ENCODE data around the gene BLCAP.

The BLCAP gene

GRCh38 chr20:37560629-37561028 is 33.0 kb upstream of the BLCAP start:
- no CpG with 5 or more reads among the region's 4 CpGs for WGBS (ENCODE audit: extremely low coverage, insufficient coverage, low lambda C conversion rate)
- Histone ChIP-seq H3K79me1 (ENCODE audit: low read length) (no peaks in the 10 kb centered on the region), H3K36me3 (ENCODE audit: control insufficient read depth, insufficient read depth, low read length) (no peaks in the 10 kb centered on the region)

GRCh38 chr20:37559312-37560027 is 31.8 kb upstream of the BLCAP start:
- Histone ChIP-seq H3K4me1 (ENCODE audit: control insufficient read depth, low read depth, low read length) (no peaks in the 10 kb centered on the region), H3K56ac (ENCODE audit: low read length) (no peak overlapping the region), H4K8ac (ENCODE audit: low read depth, low read length) (no peak overlapping the region), H3K27me3 (ENCODE audit: insufficient read depth, low read length, poor library complexity) (no peaks in the 10 kb centered on the region), H3K27ac (ENCODE audit: low read depth, low read length) (no peak overlapping the region), H2BK5ac (ENCODE audit: low read length) (no peak overlapping the region), H3K4me3 (ENCODE audit: low read length) (no peak overlapping the region), H3K23ac (ENCODE audit: low read length) (no peak overlapping the region), H3K79me1 (ENCODE audit: low read length) (no peaks in the 10 kb centered on the region), H2AK5ac (ENCODE audit: low read length) (no peak overlapping the region), H2BK15ac (replicated peaks; ENCODE audit: low read depth) (no peak overlapping the region), H3K9ac (ENCODE audit: low read length) (no peak overlapping the region), H3K4ac (ENCODE audit: low read depth, low read length) (no peak overlapping the region), H4K5ac (ENCODE audit: low read length) (no peak overlapping the region), H3K4me2 (ENCODE audit: low read length) (no peak overlapping the region), H3K36me3 (ENCODE audit: control insufficient read depth, insufficient read depth, low read length) (no peaks in the 10 kb centered on the region), H3K79me2 (ENCODE audit: control insufficient read depth, insufficient read depth, low read length) (no peaks in the 10 kb centered on the region), H2BK120ac (ENCODE audit: low read depth, low read length) (no peak overlapping the region), H3K18ac (ENCODE audit: low read length) (no peak overlapping the region)
- WGBS (ENCODE audit: extremely low coverage, insufficient coverage, low lambda C conversion rate), result no CpG with 5 or more reads among the region's 11 CpGs
- DNase-seq, result no peak

More at GRCh38 chr20:37560629-37561028, 33.0 kb upstream of the BLCAP start:
- Histone ChIP-seq H3K18ac (ENCODE audit: low read length) (no peak overlapping the region), H2BK15ac (replicated peaks; ENCODE audit: low read depth) (no peak overlapping the region), H3K4me3 (ENCODE audit: low read length) (no peak overlapping the region), H4K5ac (ENCODE audit: low read length) (no peak overlapping the region), H3K9ac (ENCODE audit: low read length) (no peak overlapping the region), H3K4me1 (ENCODE audit: control insufficient read depth, low read depth, low read length) (no peaks in the 10 kb centered on the region), H2BK120ac (ENCODE audit: low read depth, low read length) (no peak overlapping the region), H3K4me2 (ENCODE audit: low read length) (no peak overlapping the region), H4K8ac (ENCODE audit: low read depth, low read length) (no peak overlapping the region), H3K4ac (ENCODE audit: low read depth, low read length) (no peak overlapping the region), H2BK5ac (ENCODE audit: low read length) (no peak overlapping the region), H3K56ac (ENCODE audit: low read length) (no peak overlapping the region), H3K23ac (ENCODE audit: low read length) (no peak overlapping the region), H3K79me2 (ENCODE audit: control insufficient read depth, insufficient read depth, low read length) (no peaks in the 10 kb centered on the region), H2AK5ac (ENCODE audit: low read length) (no peak overlapping the region), H3K27me3 (ENCODE audit: insufficient read depth, low read length, poor library complexity) (no peaks in the 10 kb centered on the region), H3K27ac (ENCODE audit: low read depth, low read length) (no peak overlapping the region)
- DNase-seq, result no peak

- H3K23ac ChIP-seq (ENCODE audit: low read length), result no peak overlapping the region
- no peaks in the 10 kb centered on the region for H3K4me1 ChIP-seq (ENCODE audit: control insufficient read depth, low read depth, low read length)
- H3K56ac ChIP-seq (ENCODE audit: low read length), result no peak overlapping the region
- no peak for DNase-seq
- H3K36me3 ChIP-seq (ENCODE audit: control insufficient read depth, insufficient read depth, low read length), result no peaks in the 10 kb centered on the region
- no CpG with 5 or more reads among the region's 4 CpGs for WGBS (ENCODE audit: extremely low coverage, insufficient coverage, low lambda C conversion rate)
- H2BK15ac ChIP-seq (replicated peaks; ENCODE audit: low read depth), result no peak overlapping the region
- H3K4me3 ChIP-seq (ENCODE audit: low read length), result no peak overlapping the region
- no peak overlapping the region for H3K18ac ChIP-seq (ENCODE audit: low read length)
- no peaks in the 10 kb centered on the region for H3K79me1 ChIP-seq (ENCODE audit: low read length)
- H2BK5ac ChIP-seq (ENCODE audit: low read length), result no peak overlapping the region
- H3K27ac ChIP-seq (ENCODE audit: low read depth, low read length), result no peak overlapping the region
- no peak overlapping the region for H3K4ac ChIP-seq (ENCODE audit: low read depth, low read length)
- H4K8ac ChIP-seq (ENCODE audit: low read depth, low read length), result no peak overlapping the region
- H2AK5ac ChIP-seq (ENCODE audit: low read length), result no peak overlapping the region
- no peak overlapping the region for H3K4me2 ChIP-seq (ENCODE audit: low read length)
- H2BK120ac ChIP-seq (ENCODE audit: low read depth, low read length), result no peak overlapping the region
- H4K5ac ChIP-seq (ENCODE audit: low read length), result no peak overlapping the region
- H3K79me2 ChIP-seq (ENCODE audit: control insufficient read depth, insufficient read depth, low read length), result no peaks in the 10 kb centered on the region
- no peak overlapping the region for H3K9ac ChIP-seq (ENCODE audit: low read length)
- H3K27me3 ChIP-seq (ENCODE audit: insufficient read depth, low read length, poor library complexity), result no peaks in the 10 kb centered on the region
Measured at GRCh38 chr20:37558779-37559178, 31.1 kb upstream of the BLCAP start.

GRCh38 chr20:37558306-37558705 is 30.6 kb upstream of the BLCAP start:
- Histone ChIP-seq H3K27me3 (ENCODE audit: insufficient read depth, low read length, poor library complexity) (no peaks in the 10 kb centered on the region), H2AK5ac (ENCODE audit: low read length) (no peak overlapping the region), H3K79me2 (ENCODE audit: control insufficient read depth, insufficient read depth, low read length) (no peaks in the 10 kb centered on the region), H3K4ac (ENCODE audit: low read depth, low read length) (no peak overlapping the region), H4K5ac (ENCODE audit: low read length) (no peak overlapping the region), H3K4me3 (ENCODE audit: low read length) (no peak overlapping the region), H3K36me3 (ENCODE audit: control insufficient read depth, insufficient read depth, low read length) (no peaks in the 10 kb centered on the region), H2BK5ac (ENCODE audit: low read length) (no peak overlapping the region), H3K9ac (ENCODE audit: low read length) (no peak overlapping the region), H3K4me2 (ENCODE audit: low read length) (no peak overlapping the region), H3K18ac (ENCODE audit: low read length) (no peak overlapping the region), H3K79me1 (ENCODE audit: low read length) (no peaks in the 10 kb centered on the region), H3K27ac (ENCODE audit: low read depth, low read length) (no peak overlapping the region), H3K4me1 (ENCODE audit: control insufficient read depth, low read depth, low read length) (no peaks in the 10 kb centered on the region), H3K56ac (ENCODE audit: low read length) (no peak overlapping the region), H2BK15ac (replicated peaks; ENCODE audit: low read depth) (no peak overlapping the region), H2BK120ac (ENCODE audit: low read depth, low read length) (no peak overlapping the region), H4K8ac (ENCODE audit: low read depth, low read length) (no peak overlapping the region), H3K23ac (ENCODE audit: low read length) (no peak overlapping the region)
- no peak for DNase-seq
- WGBS (ENCODE audit: extremely low coverage, insufficient coverage, low lambda C conversion rate), result no CpG with 5 or more reads among the region's 4 CpGs

GRCh38 chr20:37556538-37556937 is 28.9 kb upstream of the BLCAP start:
- Histone ChIP-seq H3K27ac (ENCODE audit: low read depth, low read length) (no peak overlapping the region), H2BK5ac (ENCODE audit: low read length) (no peak overlapping the region)
- WGBS (ENCODE audit: extremely low coverage, insufficient coverage, low lambda C conversion rate), result no CpG with 5 or more reads among the region's 6 CpGs

More at GRCh38 chr20:37556538-37556937, 28.9 kb upstream of the BLCAP start:
- no peaks in the 10 kb centered on the region for H3K36me3 ChIP-seq (ENCODE audit: control insufficient read depth, insufficient read depth, low read length)
- DNase-seq, result no peak
- H3K4me2 ChIP-seq (ENCODE audit: low read length), result no peak overlapping the region
- H4K5ac ChIP-seq (ENCODE audit: low read length), result no peak overlapping the region
- no peaks in the 10 kb centered on the region for H3K79me1 ChIP-seq (ENCODE audit: low read length)
- no peaks in the 10 kb centered on the region for H3K27me3 ChIP-seq (ENCODE audit: insufficient read depth, low read length, poor library complexity)
- H3K56ac ChIP-seq (ENCODE audit: low read length), result no peak overlapping the region
- H2AK5ac ChIP-seq (ENCODE audit: low read length), result no peak overlapping the region
- H3K23ac ChIP-seq (ENCODE audit: low read length), result no peak overlapping the region
- H3K79me2 ChIP-seq (ENCODE audit: control insufficient read depth, insufficient read depth, low read length), result no peaks in the 10 kb centered on the region
- H2BK15ac ChIP-seq (replicated peaks; ENCODE audit: low read depth), result no peak overlapping the region
- H2BK120ac ChIP-seq (ENCODE audit: low read depth, low read length), result no peak overlapping the region
- no peak overlapping the region for H3K18ac ChIP-seq (ENCODE audit: low read length)
- no peak overlapping the region for H3K4me3 ChIP-seq (ENCODE audit: low read length)
- no peaks in the 10 kb centered on the region for H3K4me1 ChIP-seq (ENCODE audit: control insufficient read depth, low read depth, low read length)
- H4K8ac ChIP-seq (ENCODE audit: low read depth, low read length), result no peak overlapping the region
- H3K4ac ChIP-seq (ENCODE audit: low read depth, low read length), result no peak overlapping the region
- H3K9ac ChIP-seq (ENCODE audit: low read length), result no peak overlapping the region
